BJ (cell line): ENCODE measurements around the gene TMEM176A. TPM values are rescaled to one million over a fixed set of nuclear protein-coding genes. Genes with fewer than 3 reads are reported as not detected.

Experiments used
- CTCF ChIA-PET: fragments of 350-600 bp; formaldehyde crosslinking; extraction: SDS; loops from one replicate; lab custom pipeline; 2021; ENCODE audit warnings: antibody characterized with exemption, inconsistent platforms; lab: Yijun Ruan, JAX
- POLR2A ChIA-PET: fragments of 300-600 bp; sonication (Branson Sonifier 250); formaldehyde crosslinking; extraction: SDS; loops from one replicate; lab custom pipeline; 2021; ENCODE audit warnings: antibody characterized with exemption; lab: Charles Lee
- DNase-seq: peaks from one replicate; pipeline ENCODE4 v3.0.0-alpha.2; 2011; ENCODE audit warnings: low read depth
- H3K27me3 ChIP-seq: 2 replicates; pipeline ENCODE4 v1.6.0; 2011; ENCODE audit warnings: low read length; ENCODE audit not compliant: control insufficient read depth, insufficient read depth
- H3K36me3 ChIP-seq: 2 replicates; pipeline ENCODE4 v1.5.1; 2011; ENCODE audit warnings: low read length; ENCODE audit not compliant: control insufficient read depth, insufficient read depth
- H3K4me3 ChIP-seq: 2 replicates; pipeline ENCODE4 v1.5.1; 2011; ENCODE audit warnings: low read depth, mild to moderate bottlenecking, control low read depth, low read length
- CTCF ChIP-seq: IDR thresholded peaks from 2 replicates; pipeline ENCODE4 v1.5.1; 2011; ENCODE audit warnings: low read depth, mild to moderate bottlenecking, control low read depth, inconsistent platforms, low read length, moderate library complexity; ENCODE audit not compliant: insufficient read depth
- polyA plus RNA-seq: library from polyadenylated mRNA; depleted of rRNA; stranded (reverse); fragments of >200 nt; gene quantifications from 2 replicates; pipeline ENCODE4 v1.2.3, GENCODE V29; 2011

Gene TMEM176A
- polyA plus RNA-seq, 1 experiment = not detected

- Histone ChIP-seq H3K4me3 (no peak overlapping the region), H3K27me3 (no peaks in the 10 kb centered on the region), H3K36me3 (no peaks in the 10 kb centered on the region)
- no peak for TF ChIP-seq CTCF
- no peak for DNase-seq
- ChIA-PET POLR2A (no interaction called here), CTCF (interaction anchor here (0.6 to 2.1 kb wide), 4 partner anchors 8 to 716 kb away, joined by 3 to 6 read pairs (median 3); no protein-coding TSS in a partner anchor)
Observed at GRCh38 chr7:150781103-150781502, 19.5 kb upstream of the TMEM176A start.

GRCh38 chr7:150781961-150782360 is 18.6 kb upstream of the TMEM176A start:
- DNase-seq = no peak
- no peak for TF ChIP-seq CTCF
- ChIA-PET POLR2A (no interaction called here), CTCF (no interaction called here)
- Histone ChIP-seq H3K36me3 (no peaks in the 10 kb centered on the region), H3K27me3 (no peaks in the 10 kb centered on the region), H3K4me3 (no peak overlapping the region)

- no peaks in the 10 kb centered on the region for H3K27me3 ChIP-seq
- POLR2A ChIA-PET = no interaction called here
Observed at GRCh38 chr7:150784120-150784736, 16.3 kb upstream of the TMEM176A start.

GRCh38 chr7:150784954-150785353 is 15.6 kb upstream of the TMEM176A start:
- Histone ChIP-seq H3K36me3 (no peaks in the 10 kb centered on the region), H3K27me3 (no peaks in the 10 kb centered on the region), H3K4me3 (no peak overlapping the region)
- no peak for DNase-seq
- POLR2A ChIA-PET = no interaction called here
- CTCF ChIA-PET = no interaction called here
- no peak for TF ChIP-seq CTCF

More at GRCh38 chr7:150784120-150784736, 16.3 kb upstream of the TMEM176A start:
- no peak for TF ChIP-seq CTCF
- CTCF ChIA-PET = no interaction called here
- no peak for DNase-seq
- no peaks in the 10 kb centered on the region for H3K36me3 ChIP-seq
- H3K4me3 ChIP-seq = no peak overlapping the region

- H3K4me3 ChIP-seq = no peak overlapping the region
- CTCF ChIA-PET = interaction anchor here (0.9 to 1.2 kb wide), 2 partner anchors 9 to 23 kb away, joined by 3 to 7 read pairs; no protein-coding TSS in a partner anchor
- H3K27me3 ChIP-seq = no peaks in the 10 kb centered on the region
- POLR2A ChIA-PET = no interaction called here
- no peak for DNase-seq
- no peak for TF ChIP-seq CTCF
- no peaks in the 10 kb centered on the region for H3K36me3 ChIP-seq
Observed at GRCh38 chr7:150787321-150788281, 13.0 kb upstream of the TMEM176A start.
